HG03066 (cell line): ENCODE results near the gene OR2V1.

Experiments
- ATAC-seq: cut with Tn5 transposase; IDR thresholded peaks from one replicate; pipeline ENCODE4 v1.9.1; 2021; ENCODE audit warnings: low read depth; ENCODE audit not compliant: unreplicated experiment

Gene OR2V1

DNA sequence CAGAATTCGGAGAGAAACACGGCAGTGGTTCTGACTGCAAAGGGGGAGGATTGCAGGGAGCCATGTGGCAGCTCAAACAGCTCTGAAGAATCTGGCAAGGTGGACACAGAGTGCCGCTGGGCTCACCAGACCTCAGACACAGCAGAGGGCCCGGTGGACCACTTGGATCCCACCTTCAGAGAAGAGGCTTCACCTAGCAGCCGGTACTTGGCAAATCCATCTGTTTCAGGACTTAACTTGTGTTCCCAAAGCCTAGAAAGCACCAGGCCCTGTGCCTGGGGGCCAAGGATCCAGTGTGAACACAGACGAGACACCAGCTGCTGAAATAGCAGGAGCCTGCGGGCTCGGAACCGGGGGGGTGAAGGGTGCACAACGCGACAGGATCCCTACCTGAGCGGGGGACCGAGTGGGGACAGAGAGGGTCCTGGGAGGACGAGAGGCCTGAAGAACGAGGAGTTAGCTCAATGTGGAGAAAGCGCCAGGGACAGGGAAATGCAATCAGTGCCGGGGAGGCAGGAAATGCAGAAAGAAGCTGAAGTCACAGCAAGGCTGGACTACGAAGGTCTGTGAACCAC is 46.3 kb downstream of the OR2V1 start:
- ATAC-seq = no peak

DNA sequence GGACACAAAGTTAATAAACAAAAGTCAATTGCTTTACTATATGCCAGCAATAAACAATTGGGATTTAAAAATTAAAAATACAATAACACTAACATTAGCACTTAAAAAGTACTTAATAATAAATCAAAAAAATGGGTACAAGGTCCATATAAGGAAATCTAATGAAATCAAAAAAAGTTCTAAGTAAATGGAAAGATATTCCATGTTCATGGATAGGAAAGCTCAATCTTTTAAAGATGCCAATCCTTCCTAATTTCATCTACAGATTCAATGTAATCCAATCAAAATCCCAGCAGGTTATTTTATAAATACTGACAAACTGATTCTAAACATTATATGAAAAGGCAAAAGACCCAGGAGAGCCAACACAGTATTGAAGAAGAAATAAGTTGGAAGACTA is 49.0 kb downstream of the OR2V1 start:
- ATAC-seq = no peak

DNA sequence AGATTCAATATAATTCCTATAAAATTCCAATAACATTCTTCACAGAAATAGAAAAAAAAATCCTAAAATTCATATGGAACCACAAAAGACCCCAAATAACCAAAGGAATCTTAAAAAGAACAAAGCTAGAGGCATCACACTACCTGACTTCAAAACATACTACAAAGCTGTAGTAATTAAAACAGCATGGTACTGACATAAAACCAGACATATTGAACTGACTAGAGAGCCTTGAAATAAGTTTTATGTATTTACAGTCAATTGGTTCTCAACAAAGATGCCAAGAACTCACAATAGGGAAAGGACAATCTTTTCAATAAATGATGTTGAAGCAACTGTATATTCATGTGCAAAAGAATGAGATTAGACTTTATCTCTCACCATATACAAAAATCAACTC is 54.0 kb downstream of the OR2V1 start:
- no peak for ATAC-seq
